NCI-H128 (cell line): ENCODE measurements around the gene ZNF230.
A peak's percentile ranks its signal among the peaks of the same experiment; 100 is the strongest.

Experiments
- DNase-seq: peaks from one replicate; lab custom pipeline; 2025; ENCODE audit not compliant: unreplicated experiment; lab: John Stamatoyannopoulos, UW

ZNF230 gene

GRCh38 chr19:44032001-44032610, 29.3 kb downstream of the ZNF230 start:
- DNase-seq = no peak

DNA sequence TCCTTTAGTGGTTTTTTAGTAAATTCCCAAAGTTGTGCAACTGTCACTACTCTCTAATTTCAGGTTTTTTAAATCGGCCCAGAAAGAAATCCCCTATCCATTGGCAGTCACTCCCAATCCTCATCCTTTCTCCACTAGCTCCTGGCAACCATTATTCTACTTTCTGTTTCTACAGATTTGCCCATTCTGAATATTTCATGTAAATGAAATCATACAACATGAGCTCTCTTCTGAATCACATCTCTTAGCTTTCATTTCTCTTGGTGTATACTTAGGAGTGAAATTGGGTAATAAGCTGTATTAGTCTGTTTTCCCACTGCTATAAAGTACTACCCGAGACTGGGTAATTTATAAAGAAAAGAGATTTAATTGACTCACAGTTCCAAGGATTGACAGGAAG, 39.4 kb downstream of the ZNF230 start:
- no peak for DNase-seq

GRCh38 chr19:44050740-44051649, 48.2 kb downstream of the ZNF230 start:
- DNase-seq = no peak

- peak; percentile 95 for DNase-seq
These were observed 49.1 kb downstream of the ZNF230 start, which contains the start of gene ZNF223 for GRCh38 chr19:44051650-44052402. Gene ZNF223, plus strand, starts transcription at chr19:44052036. Its CDS starts 3,141 bp downstream, at chr19:44055177.

GRCh38 chr19:44055870-44056269, 53.1 kb downstream of the ZNF230 start:
- no peak for DNase-seq

GRCh38 chr19:44059229-44059628, 56.5 kb downstream of the ZNF230 start:
- no peak for DNase-seq

- no peak for DNase-seq
These were observed 58.3 kb downstream of the ZNF230 start for GRCh38 chr19:44061038-44061437.
